ENCODE results near the gene NOL9.

GRCh38 chr1:6534248-6534822 is 20.0 kb downstream of the NOL9 start:
- TF ChIP-seq CTCF (IDR thresholded peaks at IDR 0.05) (no peak), POLR2A (IDR thresholded peaks at IDR 0.05) (no peak)
